Skeletal muscle satellite cell (primary cell): ENCODE results near the gene MPC1.

ENCODE experiments used
- H3K27me3 ChIP-seq: 2 replicates; pipeline ENCODE4 v1.7.0; 2013; ENCODE audit warnings: low read length; ENCODE audit not compliant: control insufficient read depth, insufficient read depth
- H3K36me3 ChIP-seq: 2 replicates; pipeline ENCODE4 v1.7.0; 2013; ENCODE audit warnings: mild to moderate bottlenecking, control low read depth, low read length; ENCODE audit not compliant: insufficient read depth
- H3K4me1 ChIP-seq: 2 replicates; pipeline ENCODE4 v1.7.0; 2013; ENCODE audit warnings: low read length; ENCODE audit not compliant: control insufficient read depth, insufficient read depth
- H3K4me2 ChIP-seq: 2 replicates; pipeline ENCODE4 v1.7.0; 2013; ENCODE audit warnings: mild to moderate bottlenecking, low read length
- H3K4me3 ChIP-seq: 2 replicates; pipeline ENCODE4 v1.7.0; 2013; ENCODE audit warnings: low read length
- H3K9ac ChIP-seq: 2 replicates; pipeline ENCODE4 v1.7.0; 2013; ENCODE audit warnings: mild to moderate bottlenecking, low read depth, low read length, moderate library complexity
- H3K9me3 ChIP-seq: replicated peaks from 2 replicates; pipeline ENCODE4 v1.7.0; 2013; ENCODE audit warnings: mild to moderate bottlenecking, control low read depth, low read length

MPC1 gene

GRCh38 chr6:166415833-166416347 lies 33.1 kb upstream of the MPC1 start:
- Histone ChIP-seq H3K4me1 (no peaks in the 10 kb centered on the region), H3K9me3 (no peaks in the 10 kb centered on the region), H3K27me3 (no peaks in the 10 kb centered on the region), H3K9ac (no peak overlapping the region), H3K36me3 (peaks cover 82% of the 10 kb centered on the region), H3K4me3 (no peak overlapping the region), H3K4me2 (no peak overlapping the region)

- no peaks in the 10 kb centered on the region for H3K4me1 ChIP-seq
- H3K4me3 ChIP-seq: no peak overlapping the region
Observed at GRCh38 chr6:166415306-166415705, 32.6 kb upstream of the MPC1 start.

GRCh38 chr6:166413491-166413951 lies 30.8 kb upstream of the MPC1 start:
- Histone ChIP-seq H3K4me2 (no peak overlapping the region), H3K9ac (no peak overlapping the region), H3K36me3 (peaks cover 80% of the 10 kb centered on the region), H3K9me3 (no peaks in the 10 kb centered on the region), H3K27me3 (no peaks in the 10 kb centered on the region), H3K4me3 (no peak overlapping the region), H3K4me1 (no peaks in the 10 kb centered on the region)

More at GRCh38 chr6:166415306-166415705, 32.6 kb upstream of the MPC1 start:
- no peaks in the 10 kb centered on the region for H3K27me3 ChIP-seq
- H3K4me2 ChIP-seq: no peak overlapping the region
- H3K36me3 ChIP-seq: peaks cover 81% of the 10 kb centered on the region
- no peaks in the 10 kb centered on the region for H3K9me3 ChIP-seq
- no peak overlapping the region for H3K9ac ChIP-seq

GRCh38 chr6:166412911-166413384 lies 30.2 kb upstream of the MPC1 start:
- Histone ChIP-seq H3K4me1 (no peaks in the 10 kb centered on the region), H3K36me3 (peaks cover 77% of the 10 kb centered on the region), H3K9ac (no peak overlapping the region), H3K4me2 (no peak overlapping the region), H3K9me3 (no peaks in the 10 kb centered on the region), H3K27me3 (no peaks in the 10 kb centered on the region), H3K4me3 (no peak overlapping the region)

- H3K9ac ChIP-seq: no peak overlapping the region
- no peaks in the 10 kb centered on the region for H3K27me3 ChIP-seq
- no peak overlapping the region for H3K4me2 ChIP-seq
- no peaks in the 10 kb centered on the region for H3K4me1 ChIP-seq
- H3K4me3 ChIP-seq: no peak overlapping the region
- no peaks in the 10 kb centered on the region for H3K9me3 ChIP-seq
- H3K36me3 ChIP-seq: peaks cover 71% of the 10 kb centered on the region
Observed at GRCh38 chr6:166412156-166412910, 29.6 kb upstream of the MPC1 start.

- no peaks in the 10 kb centered on the region for H3K4me1 ChIP-seq
- no peak overlapping the region for H3K4me3 ChIP-seq
- no peaks in the 10 kb centered on the region for H3K9me3 ChIP-seq
- no peak overlapping the region for H3K9ac ChIP-seq
- H3K36me3 ChIP-seq: peaks cover 65% of the 10 kb centered on the region
- no peak overlapping the region for H3K4me2 ChIP-seq
- no peaks in the 10 kb centered on the region for H3K27me3 ChIP-seq
Observed at GRCh38 chr6:166411721-166412151, 29.0 kb upstream of the MPC1 start.

- Histone ChIP-seq H3K27me3 (no peaks in the 10 kb centered on the region), H3K4me1 (no peaks in the 10 kb centered on the region), H3K4me3 (no peak overlapping the region), H3K36me3 (peaks cover 62% of the 10 kb centered on the region), H3K4me2 (no peak overlapping the region), H3K9me3 (no peaks in the 10 kb centered on the region), H3K9ac (no peak overlapping the region)
Observed at GRCh38 chr6:166411271-166411670, 28.5 kb upstream of the MPC1 start.

- H3K4me1 ChIP-seq: no peaks in the 10 kb centered on the region
- peaks cover 62% of the 10 kb centered on the region for H3K36me3 ChIP-seq
- no peaks in the 10 kb centered on the region for H3K9me3 ChIP-seq
- H3K9ac ChIP-seq: no peak overlapping the region
- no peak overlapping the region for H3K4me3 ChIP-seq
- no peak overlapping the region for H3K4me2 ChIP-seq
- no peaks in the 10 kb centered on the region for H3K27me3 ChIP-seq
Observed at GRCh38 chr6:166410426-166410935, 27.7 kb upstream of the MPC1 start.

GRCh38 chr6:166408936-166409755 lies 26.4 kb upstream of the MPC1 start:
- Histone ChIP-seq H3K4me1 (no peaks in the 10 kb centered on the region), H3K36me3 (peaks cover 57% of the 10 kb centered on the region), H3K4me3 (no peak overlapping the region), H3K27me3 (no peaks in the 10 kb centered on the region), H3K4me2 (no peak overlapping the region), H3K9ac (no peak overlapping the region), H3K9me3 (no peaks in the 10 kb centered on the region)

DNA sequence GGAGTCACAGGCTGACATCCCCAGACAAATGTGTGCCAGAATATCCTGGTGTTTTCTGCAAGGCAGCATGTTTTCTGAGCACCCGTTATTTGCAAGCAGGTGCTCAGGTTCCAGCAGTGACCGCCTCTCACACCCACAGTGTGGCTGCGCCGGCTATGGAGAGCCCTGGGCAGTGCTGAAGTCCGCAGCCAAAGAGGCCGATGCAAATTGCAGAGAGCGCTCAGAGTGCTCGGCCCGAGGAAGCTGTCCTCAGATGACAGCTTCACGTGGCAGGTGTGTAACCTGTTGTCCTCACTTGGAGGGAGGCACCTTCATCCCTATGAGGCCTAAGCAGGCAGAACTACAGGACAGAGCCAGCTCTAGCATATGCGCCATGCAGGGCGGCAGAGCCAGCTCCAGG lies 23.5 kb upstream of the MPC1 start:
- no peaks in the 10 kb centered on the region for H3K9me3 ChIP-seq
- no peaks in the 10 kb centered on the region for H3K27me3 ChIP-seq
- no peak overlapping the region for H3K4me3 ChIP-seq
- H3K4me1 ChIP-seq: peaks cover 8% of the 10 kb centered on the region
- H3K36me3 ChIP-seq: peaks cover 27% of the 10 kb centered on the region
- H3K4me2 ChIP-seq: no peak overlapping the region
- H3K9ac ChIP-seq: no peak overlapping the region

GRCh38 chr6:166405386-166405785 lies 22.6 kb upstream of the MPC1 start:
- H3K9ac ChIP-seq: no peak overlapping the region
- H3K9me3 ChIP-seq: no peaks in the 10 kb centered on the region
- no peak overlapping the region for H3K4me2 ChIP-seq
- H3K4me1 ChIP-seq: peaks cover 8% of the 10 kb centered on the region
- H3K27me3 ChIP-seq: no peaks in the 10 kb centered on the region
- peaks cover 21% of the 10 kb centered on the region for H3K36me3 ChIP-seq
- H3K4me3 ChIP-seq: no peak overlapping the region
